C4-2B (cell line): ENCODE data around the gene ATG7.

Experiments used
- ZFX ChIP-seq: fragments of 450-650 bp; IDR thresholded peaks from 2 replicates; pipeline ENCODE4 v1.6.1; 2017
- TF ChIP-seq, protein P1 (sequence below): fragments of 450-650 bp; conservative IDR thresholded peaks from 2 replicates; pipeline ENCODE4 v1.5.1; 2017; ENCODE audit warnings: mild to moderate bottlenecking

DNA sequence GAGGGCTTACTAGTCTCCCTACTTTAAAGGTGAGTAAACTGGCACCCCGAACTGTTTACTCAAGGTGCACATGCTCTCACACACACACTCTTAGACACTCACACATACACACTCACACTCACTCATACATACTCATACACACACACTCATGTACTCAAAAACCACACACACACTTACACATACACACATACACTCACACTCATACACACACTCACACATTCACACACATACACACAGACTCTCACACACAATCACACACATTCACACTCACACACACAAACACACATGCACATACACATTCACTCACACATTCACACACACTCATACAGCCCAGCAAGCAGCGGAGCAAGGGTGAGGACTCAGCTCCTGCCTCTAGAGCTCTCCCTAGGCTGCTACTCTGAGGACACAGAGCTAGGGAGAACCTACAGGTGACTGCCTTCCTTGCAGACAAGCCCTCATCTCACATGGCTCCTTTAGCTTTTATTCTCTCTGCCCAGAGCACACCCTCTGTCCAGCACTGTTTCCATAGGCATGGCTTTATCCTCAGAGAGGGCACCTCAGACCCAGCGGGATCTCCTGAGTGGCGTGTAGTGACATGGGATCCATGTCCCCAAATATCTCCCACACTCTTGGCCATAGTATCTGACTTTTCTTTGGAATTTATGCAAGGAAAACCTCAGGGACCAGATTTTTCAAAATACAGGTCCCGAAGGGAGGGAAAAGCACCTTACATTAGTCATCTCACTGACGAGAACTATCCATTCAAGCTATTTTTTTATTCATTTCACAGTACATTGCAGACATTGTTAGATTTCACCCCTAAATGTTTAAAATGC lies 26.2 kb upstream of the ATG7 start:
- TF ChIP-seq, protein P1, sequence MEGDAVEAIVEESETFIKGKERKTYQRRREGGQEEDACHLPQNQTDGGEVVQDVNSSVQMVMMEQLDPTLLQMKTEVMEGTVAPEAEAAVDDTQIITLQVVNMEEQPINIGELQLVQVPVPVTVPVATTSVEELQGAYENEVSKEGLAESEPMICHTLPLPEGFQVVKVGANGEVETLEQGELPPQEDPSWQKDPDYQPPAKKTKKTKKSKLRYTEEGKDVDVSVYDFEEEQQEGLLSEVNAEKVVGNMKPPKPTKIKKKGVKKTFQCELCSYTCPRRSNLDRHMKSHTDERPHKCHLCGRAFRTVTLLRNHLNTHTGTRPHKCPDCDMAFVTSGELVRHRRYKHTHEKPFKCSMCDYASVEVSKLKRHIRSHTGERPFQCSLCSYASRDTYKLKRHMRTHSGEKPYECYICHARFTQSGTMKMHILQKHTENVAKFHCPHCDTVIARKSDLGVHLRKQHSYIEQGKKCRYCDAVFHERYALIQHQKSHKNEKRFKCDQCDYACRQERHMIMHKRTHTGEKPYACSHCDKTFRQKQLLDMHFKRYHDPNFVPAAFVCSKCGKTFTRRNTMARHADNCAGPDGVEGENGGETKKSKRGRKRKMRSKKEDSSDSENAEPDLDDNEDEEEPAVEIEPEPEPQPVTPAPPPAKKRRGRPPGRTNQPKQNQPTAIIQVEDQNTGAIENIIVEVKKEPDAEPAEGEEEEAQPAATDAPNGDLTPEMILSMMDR, result no peak
- no peak for TF ChIP-seq ZFX
